GM18526 (cell line): ENCODE results near the gene HMCN1.

ENCODE experiments used
- POLR2A ChIP-seq: IDR thresholded peaks from 3 replicates; pipeline ENCODE4 v1.6.1; 2011; ENCODE audit not compliant: insufficient read length; ENCODE audit errors: extremely low read depth

The HMCN1 gene

DNA sequence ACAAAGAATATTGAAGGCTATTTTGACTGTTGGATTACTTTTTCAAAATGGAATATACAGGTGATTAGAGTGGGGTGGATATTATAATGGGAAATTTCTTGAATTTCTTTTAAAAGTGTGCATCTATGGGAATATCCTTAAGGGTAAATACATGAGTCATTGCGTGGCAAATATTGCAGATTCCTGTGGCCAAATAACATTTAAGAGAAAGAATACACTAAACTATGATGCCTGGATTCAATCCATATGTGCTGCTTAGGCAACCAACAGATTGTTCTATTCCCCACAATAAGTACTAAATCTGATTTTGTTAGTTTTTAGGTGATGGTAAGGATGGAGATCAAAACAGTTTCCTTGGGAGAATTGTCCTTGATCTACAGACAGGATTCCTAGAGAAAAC lies 119.5 kb downstream of the HMCN1 start:
- no peak for TF ChIP-seq POLR2A

DNA sequence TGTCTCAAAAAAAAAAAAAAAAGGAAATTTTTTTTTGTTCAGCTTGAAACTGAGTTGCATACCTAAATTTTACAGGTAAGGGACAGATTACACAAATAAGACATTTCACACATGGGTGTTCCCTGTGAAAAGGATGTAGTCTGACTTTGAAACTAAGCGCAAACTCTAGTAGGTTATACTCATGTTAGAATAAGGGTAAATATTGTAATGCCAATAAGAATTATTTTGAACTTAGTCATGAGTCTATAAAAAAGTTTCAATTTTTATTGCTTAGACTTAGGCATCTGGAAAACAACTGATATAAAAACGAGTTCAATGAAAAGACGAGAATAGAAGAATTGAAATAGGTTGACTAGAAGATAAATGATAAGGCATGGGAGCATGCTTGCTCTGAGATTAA lies 122.3 kb downstream of the HMCN1 start:
- no peak for TF ChIP-seq POLR2A

DNA sequence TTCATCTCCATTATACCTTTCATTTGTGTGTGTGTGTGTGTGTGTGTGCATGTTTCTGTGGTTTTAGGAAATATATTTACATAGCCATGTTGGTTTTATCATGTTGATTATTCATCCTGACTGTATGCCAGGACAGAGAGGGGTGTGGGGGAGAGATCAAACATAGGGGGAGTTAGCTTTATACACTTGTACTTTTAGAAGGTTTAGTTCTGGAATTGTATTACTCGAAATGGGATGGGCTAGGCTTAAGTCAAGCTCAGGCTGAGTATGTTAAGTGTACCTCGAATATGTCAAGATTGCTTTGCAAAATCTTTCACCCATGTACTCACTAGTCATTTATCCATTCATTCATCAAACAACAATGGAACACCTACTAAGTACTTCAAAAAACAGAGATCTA lies 123.3 kb downstream of the HMCN1 start:
- no peak for TF ChIP-seq POLR2A

GRCh38 chr1:185860311-185860710 lies 126.1 kb downstream of the HMCN1 start:
- TF ChIP-seq POLR2A = no peak

DNA sequence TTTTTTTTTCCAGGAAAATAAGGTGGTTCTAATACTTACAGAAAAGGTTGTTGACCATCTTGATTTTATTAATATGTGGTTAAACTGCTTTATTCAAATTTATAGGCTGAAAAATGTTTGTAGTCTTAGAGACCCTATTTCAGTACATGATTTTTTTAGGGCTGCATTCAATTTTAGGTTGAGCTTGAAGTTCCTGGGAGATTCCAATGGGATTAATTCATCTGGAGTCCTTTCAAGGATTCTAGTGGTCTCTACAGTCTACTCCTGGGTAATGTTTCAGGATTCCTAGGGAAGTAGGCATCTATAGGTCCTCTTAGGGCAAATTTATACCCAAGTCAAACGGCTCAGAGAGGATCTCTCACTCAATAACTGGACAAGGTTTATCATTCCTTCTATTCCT lies 126.7 kb downstream of the HMCN1 start:
- no peak for TF ChIP-seq POLR2A

GRCh38 chr1:185861630-185862029 lies 127.4 kb downstream of the HMCN1 start:
- TF ChIP-seq POLR2A = no peak

GRCh38 chr1:185862235-185862634 lies 128.0 kb downstream of the HMCN1 start:
- TF ChIP-seq POLR2A = no peak

DNA sequence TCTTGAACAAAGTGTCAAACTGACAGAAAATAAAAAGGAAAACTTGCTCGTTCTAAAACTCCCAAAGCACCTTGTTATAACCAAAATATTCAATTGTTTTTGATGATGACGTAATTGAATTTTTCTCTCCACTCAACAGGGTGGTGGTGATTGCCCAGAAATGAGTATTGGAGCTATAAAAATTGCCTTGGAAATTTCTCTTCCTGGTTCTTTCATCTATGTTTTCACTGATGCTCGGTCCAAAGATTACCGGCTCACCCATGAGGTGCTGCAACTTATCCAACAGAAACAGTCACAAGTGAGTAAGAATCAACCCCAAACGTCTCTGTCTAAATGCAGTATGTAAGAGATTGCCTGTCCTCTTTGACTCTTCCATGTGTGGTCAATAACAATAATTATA lies 130.1 kb downstream of the HMCN1 start:
- no peak for TF ChIP-seq POLR2A

- no peak for TF ChIP-seq POLR2A
These were observed 130.8 kb downstream of the HMCN1 start for GRCh38 chr1:185864889-185865517.

DNA sequence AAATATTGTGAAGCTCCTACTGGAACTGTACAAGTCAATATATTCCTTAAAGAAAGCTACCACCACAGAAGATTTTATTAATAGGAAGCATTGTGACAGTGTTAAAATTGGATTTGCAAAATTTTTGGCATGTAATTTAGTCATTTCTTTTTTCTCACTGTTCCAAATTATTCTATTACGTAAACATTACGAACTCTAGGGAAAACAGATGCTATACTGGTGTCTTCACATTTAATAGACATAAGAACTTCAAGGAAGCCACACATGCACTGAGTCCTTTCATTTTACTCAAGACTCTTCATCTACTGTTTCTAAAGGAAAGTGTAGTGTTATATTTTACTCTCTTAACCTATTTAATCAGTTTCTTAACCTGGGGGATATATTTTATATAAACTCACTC lies 135.4 kb downstream of the HMCN1 start:
- no peak for TF ChIP-seq POLR2A

GRCh38 chr1:185871627-185872150 lies 137.5 kb downstream of the HMCN1 start:
- no peak for TF ChIP-seq POLR2A

- no peak for TF ChIP-seq POLR2A
These were observed 140.1 kb downstream of the HMCN1 start for GRCh38 chr1:185874246-185874645.

DNA sequence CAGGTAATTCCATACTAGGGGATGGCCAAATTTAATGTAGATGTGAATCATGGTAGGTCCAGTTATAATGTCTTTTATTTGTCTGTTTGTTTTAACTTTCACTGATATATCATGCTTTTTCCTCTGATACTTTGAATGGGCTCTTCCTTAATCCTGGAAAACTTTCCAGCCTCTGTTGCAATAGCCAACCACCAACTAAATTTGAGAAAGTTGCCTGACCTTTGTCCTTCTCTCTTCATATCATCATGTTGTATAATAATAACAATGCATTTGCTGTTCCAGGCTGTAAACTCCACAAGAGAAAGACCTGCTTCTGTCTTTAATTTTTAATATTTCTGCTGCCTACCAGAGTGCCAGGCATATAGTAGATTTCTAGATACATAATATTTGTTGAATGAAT lies 146.1 kb downstream of the HMCN1 start:
- TF ChIP-seq POLR2A = no peak

DNA sequence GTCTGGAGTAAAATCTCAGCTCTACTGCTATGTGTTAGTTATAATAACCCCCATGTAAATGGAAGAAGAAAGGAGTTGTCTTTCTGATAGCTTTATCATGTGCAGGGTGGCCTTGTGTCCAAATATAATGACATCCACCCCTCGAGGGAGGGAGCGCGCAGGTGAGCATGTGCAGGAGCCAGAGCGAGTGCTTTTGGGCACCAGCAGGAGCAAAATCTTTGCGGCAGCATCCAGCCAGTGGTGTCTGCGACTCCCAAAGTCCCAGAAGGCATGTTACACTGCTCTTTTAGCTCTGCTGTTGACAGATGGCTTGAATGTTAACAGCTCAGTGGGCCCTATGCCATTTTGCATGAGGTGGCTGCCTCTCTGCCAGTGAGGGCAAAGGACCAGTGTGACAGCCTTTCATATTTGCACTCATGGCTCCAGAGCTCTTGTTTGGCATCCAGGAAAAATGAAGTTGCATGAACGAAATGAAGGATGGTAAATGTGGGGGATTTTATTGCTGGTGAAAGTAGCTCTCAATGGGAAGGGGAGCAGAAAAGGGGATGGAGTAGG lies 146.7 kb downstream of the HMCN1 start:
- TF ChIP-seq POLR2A = no peak

DNA sequence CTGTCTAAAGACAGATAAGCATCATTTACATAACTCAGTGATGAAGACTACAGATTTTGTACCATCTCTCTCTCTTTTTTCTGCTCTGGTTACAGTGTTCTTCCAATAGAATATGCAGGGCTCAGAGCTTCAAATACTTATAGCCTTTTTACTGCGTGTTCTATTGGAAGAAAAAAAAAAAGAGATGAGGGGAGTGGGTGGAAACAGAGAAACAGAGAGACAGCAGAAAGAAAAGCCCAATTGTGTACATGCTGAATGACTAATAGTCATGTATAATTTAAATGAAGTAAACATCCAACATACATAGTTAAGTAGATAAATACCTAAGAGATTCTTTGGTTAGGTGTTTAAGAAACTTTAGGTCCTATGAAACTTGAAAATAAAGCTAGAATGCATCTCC lies 151.9 kb downstream of the HMCN1 start:
- TF ChIP-seq POLR2A = no peak

GRCh38 chr1:185886671-185887070 lies 152.5 kb downstream of the HMCN1 start:
- TF ChIP-seq POLR2A = no peak

DNA sequence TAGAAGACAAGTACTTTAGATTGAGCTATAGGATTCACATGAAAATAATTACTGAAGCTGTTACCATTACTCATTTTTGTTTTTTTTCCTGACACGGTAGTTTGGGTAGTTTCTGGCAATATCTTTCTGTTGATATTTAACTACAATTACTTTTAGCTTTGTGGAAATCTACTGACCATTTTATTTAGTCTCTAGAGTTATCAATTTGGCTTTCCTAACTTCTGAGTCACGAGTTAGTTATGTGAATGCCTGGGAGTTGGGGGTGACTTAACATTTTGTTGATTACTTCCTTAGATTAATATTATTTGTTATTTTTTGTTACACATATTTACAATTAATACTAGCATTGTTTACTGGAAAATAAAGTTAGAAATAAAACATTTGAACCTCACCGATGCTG lies 160.6 kb downstream of the HMCN1 start:
- no peak for TF ChIP-seq POLR2A
